ENCODE results near the gene RNF123.
"Not testable (repeated sequence)": the region's sequence is repeated elsewhere in the genome, so short reads cannot be mapped to it uniquely, and the experiment has no call there.

- TF ChIP-seq CTCF (conservative IDR thresholded peaks at IDR 0.05 in 1 of 2, IDR thresholded peaks at IDR 0.05 in 1 of 2; ENCODE audit: extremely low read depth in 1 of 2, insufficient read depth in 1 of 2, low read depth in 1 of 2, low read length in 2 of 2); EZH2 (IDR thresholded peaks at IDR 0.05; ENCODE audit: borderline replicate concordance, low read length): not testable (repeated sequence)
These were observed 1.5 kb downstream of the RNF123 start for GRCh38 chr3:49690856-49691255.
